GM20000 (cell line): ENCODE data around the gene SNAP29.

Experiments
- DNase-seq: peaks from one replicate; pipeline ENCODE4 v3.0.0; 2012; ENCODE audit warnings: low spot score
- TF ChIP-seq, protein P1 (sequence below): IDR thresholded peaks from 2 replicates; pipeline ENCODE4 v1.5.1; 2012; ENCODE audit warnings: mild to moderate bottlenecking, control low read depth; ENCODE audit errors: extremely low read depth, missing control alignments

Gene SNAP29

DNA sequence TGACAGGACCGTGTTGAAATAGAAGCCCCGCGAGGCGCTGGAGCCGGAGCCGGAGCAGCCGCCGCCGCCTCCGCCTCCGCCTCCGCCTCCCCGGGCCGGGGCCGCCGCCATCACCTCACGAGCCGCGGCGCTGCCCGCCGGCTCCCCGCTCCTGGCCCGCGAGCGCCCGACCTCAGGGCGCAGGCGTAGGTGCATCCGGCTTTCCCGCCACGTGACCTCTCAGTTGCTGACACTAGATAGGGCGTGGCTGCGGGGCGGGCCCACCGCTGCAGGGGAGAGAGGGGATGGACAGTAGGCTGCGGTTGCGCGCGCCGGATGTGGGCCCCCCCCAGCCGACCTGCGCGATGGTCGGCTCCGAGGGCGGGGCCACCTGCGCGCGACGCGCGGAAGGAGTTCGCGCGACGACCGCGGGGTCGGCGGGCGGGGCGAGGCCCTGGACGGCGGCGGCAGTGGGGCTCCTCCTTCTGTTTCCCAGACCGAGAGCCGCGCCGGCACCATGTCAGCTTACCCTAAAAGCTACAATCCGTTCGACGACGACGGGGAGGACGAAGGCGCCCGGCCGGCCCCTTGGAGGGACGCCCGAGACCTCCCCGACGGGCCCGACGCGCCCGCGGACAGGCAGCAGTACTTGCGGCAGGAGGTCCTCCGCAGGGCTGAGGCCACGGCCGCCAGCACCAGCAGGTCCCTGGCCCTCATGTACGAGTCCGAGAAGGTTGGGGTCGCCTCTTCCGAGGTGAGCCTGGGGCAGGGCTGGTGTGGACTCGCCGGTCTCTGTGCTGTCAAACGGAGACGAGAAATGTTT, at the start of gene SNAP29, which contains the start of gene PI4KA:
Gene SNAP29 (plus strand): TSS at position 393 of the 802 bp plus-strand sequence. CDS start 104 bp downstream, at position 497.
Gene PI4KA (minus strand): TSS at position 197 of the 802 bp plus-strand sequence. CDS start 86 bp downstream, at position 111.
- TF ChIP-seq, protein P1, sequence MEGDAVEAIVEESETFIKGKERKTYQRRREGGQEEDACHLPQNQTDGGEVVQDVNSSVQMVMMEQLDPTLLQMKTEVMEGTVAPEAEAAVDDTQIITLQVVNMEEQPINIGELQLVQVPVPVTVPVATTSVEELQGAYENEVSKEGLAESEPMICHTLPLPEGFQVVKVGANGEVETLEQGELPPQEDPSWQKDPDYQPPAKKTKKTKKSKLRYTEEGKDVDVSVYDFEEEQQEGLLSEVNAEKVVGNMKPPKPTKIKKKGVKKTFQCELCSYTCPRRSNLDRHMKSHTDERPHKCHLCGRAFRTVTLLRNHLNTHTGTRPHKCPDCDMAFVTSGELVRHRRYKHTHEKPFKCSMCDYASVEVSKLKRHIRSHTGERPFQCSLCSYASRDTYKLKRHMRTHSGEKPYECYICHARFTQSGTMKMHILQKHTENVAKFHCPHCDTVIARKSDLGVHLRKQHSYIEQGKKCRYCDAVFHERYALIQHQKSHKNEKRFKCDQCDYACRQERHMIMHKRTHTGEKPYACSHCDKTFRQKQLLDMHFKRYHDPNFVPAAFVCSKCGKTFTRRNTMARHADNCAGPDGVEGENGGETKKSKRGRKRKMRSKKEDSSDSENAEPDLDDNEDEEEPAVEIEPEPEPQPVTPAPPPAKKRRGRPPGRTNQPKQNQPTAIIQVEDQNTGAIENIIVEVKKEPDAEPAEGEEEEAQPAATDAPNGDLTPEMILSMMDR, result no peak
- peak; percentile 100 for DNase-seq

DNA sequence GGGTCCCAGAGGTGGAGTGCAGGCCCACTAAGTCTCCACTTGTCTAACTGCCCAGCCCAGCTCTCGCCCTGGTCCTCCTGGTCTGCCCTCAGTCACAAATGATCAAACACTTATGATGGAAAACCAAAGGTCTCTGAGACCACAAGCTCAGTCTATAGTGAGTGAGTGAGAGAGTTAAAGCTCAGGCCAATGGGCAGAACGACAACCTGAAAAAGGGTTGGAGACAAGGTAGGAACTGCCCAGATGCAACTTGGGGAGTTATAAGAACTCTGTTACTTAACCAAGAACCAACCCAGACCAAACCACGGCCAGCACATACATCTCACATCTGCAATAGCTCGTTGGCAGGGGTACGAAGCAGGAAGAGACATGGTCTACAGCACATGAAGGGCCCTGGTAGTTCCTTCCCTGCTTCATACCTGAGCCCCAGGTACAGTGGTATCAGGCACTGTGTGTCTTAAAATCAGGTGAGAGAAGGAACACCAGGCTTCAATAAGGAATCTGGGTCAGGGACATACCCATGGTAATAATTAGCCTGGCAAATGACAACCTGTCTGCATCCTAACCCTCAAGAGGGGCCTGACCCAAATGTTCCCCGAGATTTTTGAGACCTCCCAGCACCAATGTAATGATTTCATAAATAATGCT, 49.1 kb upstream of the SNAP29 start:
- TF ChIP-seq, protein P1, result no peak
- no peak for DNase-seq

DNA sequence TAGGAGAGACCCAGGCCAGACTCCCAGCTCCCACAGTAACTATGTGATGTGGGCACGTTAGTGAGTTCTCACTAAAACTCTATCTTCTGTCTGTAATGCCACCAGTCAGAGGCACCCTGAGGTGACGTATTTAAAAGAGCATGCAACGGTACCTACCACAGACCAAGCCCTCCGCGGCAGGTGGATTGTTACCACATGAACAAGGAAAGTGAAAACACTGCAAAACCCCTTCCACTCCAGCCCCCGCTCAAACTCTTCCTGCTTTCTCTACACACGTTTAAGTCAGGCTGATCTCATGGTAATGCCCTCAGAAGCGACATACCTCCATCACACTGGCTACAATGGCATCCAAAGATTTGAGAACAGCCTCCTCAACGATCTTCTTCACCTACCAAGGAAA, 48.2 kb upstream of the SNAP29 start:
- no peak for DNase-seq
- TF ChIP-seq, protein P1, result no peak

DNA sequence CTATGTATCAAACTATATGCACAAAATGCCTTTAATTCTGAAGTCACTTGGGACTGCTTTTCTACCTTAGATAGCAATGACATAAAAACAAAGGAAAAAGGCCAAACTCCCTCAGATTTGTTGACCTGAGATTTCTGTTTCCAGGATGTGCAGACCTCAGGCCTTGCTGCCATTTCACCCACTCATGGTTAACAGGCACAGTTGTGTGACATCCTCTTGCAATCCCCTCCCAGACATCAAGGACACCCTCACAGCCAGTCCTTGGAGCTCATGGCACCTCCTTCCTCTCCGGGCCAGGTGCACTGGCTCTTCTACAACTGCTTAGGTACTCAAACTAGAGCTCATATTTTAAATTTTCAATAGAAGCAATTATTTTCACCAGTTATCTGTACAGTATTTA, 47.6 kb upstream of the SNAP29 start:
- TF ChIP-seq, protein P1, result no peak

DNA sequence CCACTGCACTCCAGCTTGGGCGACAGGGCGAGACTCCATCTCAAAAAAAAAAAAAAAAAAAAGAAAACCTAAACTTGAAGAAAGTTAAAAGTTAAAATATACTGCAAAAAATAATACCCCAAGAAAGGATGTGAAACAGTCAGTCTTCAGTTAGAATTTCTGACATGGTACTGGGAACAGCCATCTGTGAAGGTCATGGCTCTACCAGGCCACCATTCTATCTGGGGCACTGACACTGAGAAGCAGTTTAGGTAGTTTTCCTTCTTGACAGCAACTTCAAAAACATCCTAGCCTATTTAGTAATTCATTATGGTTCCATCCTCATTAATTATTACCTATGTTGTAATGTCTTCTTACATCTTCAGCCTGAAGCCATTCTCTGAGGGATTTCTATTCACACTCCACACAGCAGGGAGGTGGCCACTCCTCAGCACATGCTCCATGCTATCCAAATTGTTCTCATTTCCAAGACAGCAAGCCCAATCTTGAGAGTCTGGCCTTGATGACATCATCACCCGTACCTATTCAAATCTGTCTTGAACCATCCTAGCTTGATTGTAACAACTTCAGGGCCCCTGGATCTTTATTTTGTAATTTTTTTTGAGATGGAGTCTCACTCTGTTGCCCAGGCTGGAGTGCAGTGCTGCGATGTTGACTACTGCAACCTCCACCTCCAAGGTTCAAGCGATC, 46.7 kb upstream of the SNAP29 start:
- TF ChIP-seq, protein P1, result no peak

More for the DNA sequence above, 47.6 kb upstream of the SNAP29 start:
- DNase-seq, result no peak

DNA sequence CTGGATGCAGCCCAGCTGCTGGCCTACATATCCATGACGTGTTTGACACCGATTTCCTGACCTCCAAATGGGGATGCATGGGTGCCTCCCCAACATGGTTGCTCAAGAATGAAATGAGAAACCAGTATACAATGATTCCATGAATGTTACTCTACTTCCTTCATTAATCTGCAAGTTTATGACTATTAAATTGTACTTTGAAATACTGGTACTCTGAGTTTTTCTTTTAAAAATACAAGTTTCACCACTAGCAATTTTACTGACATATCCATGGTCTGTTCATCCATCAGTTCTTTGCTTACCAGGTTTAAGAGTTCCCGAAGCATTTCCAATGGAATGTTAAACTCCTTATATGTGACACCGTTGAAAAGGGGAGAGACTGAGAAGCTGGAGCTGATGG, 45.8 kb upstream of the SNAP29 start:
- TF ChIP-seq, protein P1, result no peak
- DNase-seq, result no peak

More for the DNA sequence above, 46.7 kb upstream of the SNAP29 start:
- no peak for DNase-seq
